GM23338 (cell line): Measurements from ENCODE around the gene HEBP1. TPM values are rescaled to one million over a fixed set of nuclear protein-coding genes. Genes with fewer than 3 reads are reported as not detected.

ENCODE experiments used
- ATAC-seq: fragments of 200-7000 bp; cut with Tn5 transposase; 3 replicates; pipeline ENCODE4 v1.9.1; 2020
- DNase-seq: peaks from one replicate; pipeline ENCODE4 v3.0.0-alpha.2; 2015; ENCODE audit warnings: low spot score
- H2AFZ ChIP-seq: fragments of 200-600 bp; sonication (generic); 2 replicates; pipeline ENCODE4 v1.8.0; 2016; ENCODE audit warnings: antibody characterized with exemption, mild to moderate bottlenecking, moderate library complexity
- H3F3A ChIP-seq: fragments of 200-600 bp; sonication (generic); replicated peaks from 2 replicates; pipeline ENCODE4 v1.8.0; 2017; ENCODE audit warnings: antibody characterized with exemption, mixed run types, low read depth
- H3K27ac ChIP-seq: fragments of 200-600 bp; sonication (generic); 2 replicates; pipeline ENCODE4 v1.6.1; 2016; ENCODE audit warnings: low read depth
- H3K27me3 ChIP-seq: fragments of 200-600 bp; sonication (generic); 2 replicates; pipeline ENCODE4 v1.8.0; 2016; ENCODE audit warnings: mild to moderate bottlenecking, mixed run types, moderate library complexity; ENCODE audit not compliant: insufficient read depth
- H3K36me3 ChIP-seq: fragments of 200-600 bp; sonication (generic); 2 replicates; pipeline ENCODE4 v1.8.0; 2016; ENCODE audit warnings: mild to moderate bottlenecking; ENCODE audit not compliant: insufficient read depth
- H3K4me1 ChIP-seq: fragments of 200-600 bp; sonication (generic); 2 replicates; pipeline ENCODE4 v1.8.0; 2016; ENCODE audit warnings: mild to moderate bottlenecking, moderate library complexity; ENCODE audit not compliant: insufficient read depth
- H3K4me2 ChIP-seq: fragments of 200-600 bp; sonication (generic); 2 replicates; pipeline ENCODE4 v1.7.1; 2017; ENCODE audit warnings: mixed run types
- H3K4me3 ChIP-seq: fragments of 200-600 bp; sonication (generic); 2 replicates; pipeline ENCODE4 v1.6.1; 2016; ENCODE audit warnings: mixed run types
- H3K79me2 ChIP-seq: fragments of 200-600 bp; sonication (generic); replicated peaks from 2 replicates; pipeline ENCODE4 v1.8.0; 2017; ENCODE audit warnings: mild to moderate bottlenecking; ENCODE audit not compliant: insufficient read depth
- H3K9me2 ChIP-seq: fragments of 200-600 bp; sonication (generic); 2 replicates; pipeline ENCODE4 v1.8.0; 2017; ENCODE audit not compliant: insufficient read depth
- H4K20me1 ChIP-seq: fragments of 200-600 bp; sonication (generic); replicated peaks from 2 replicates; pipeline ENCODE4 v1.8.0; 2017; ENCODE audit warnings: mild to moderate bottlenecking; ENCODE audit not compliant: insufficient read depth
- H3K27ac Mint-ChIP-seq: 2 replicates; pipeline ENCODE4 v1.8.0; 2020; ENCODE audit warnings: inconsistent platforms, mild to moderate bottlenecking, moderate library complexity, mixed read lengths
- H3K27me3 Mint-ChIP-seq: 3 replicates; pipeline ENCODE4 v1.8.0; 2022; ENCODE audit warnings: low read depth, mild to moderate bottlenecking, moderate library complexity, mixed read lengths, inconsistent platforms; ENCODE audit not compliant: insufficient read depth, poor library complexity
- H3K36me3 Mint-ChIP-seq: 3 replicates; pipeline ENCODE4 v1.8.0; 2021; ENCODE audit warnings: low read depth, mild to moderate bottlenecking, inconsistent platforms, moderate library complexity, mixed read lengths
- H3K4me1 Mint-ChIP-seq: 3 replicates; pipeline ENCODE4 v1.8.0; 2020; ENCODE audit warnings: mild to moderate bottlenecking, inconsistent platforms, mixed read lengths
- H3K4me3 Mint-ChIP-seq: 3 replicates; pipeline ENCODE4 v1.8.0; 2021; ENCODE audit warnings: moderate library complexity, mild to moderate bottlenecking, inconsistent platforms, mixed read lengths
- H3K9me3 Mint-ChIP-seq: 3 replicates; pipeline ENCODE4 v1.8.0; 2020; ENCODE audit warnings: moderate library complexity, mild to moderate bottlenecking, inconsistent platforms, mixed read lengths
- CREB1 ChIP-seq: fragments of 250-450 bp; sonication (Bioruptor Pico); IDR thresholded peaks from 2 replicates; pipeline ENCODE4 v1.5.0; 2020; ENCODE audit warnings: low read depth, mild to moderate bottlenecking, moderate library complexity
- EZH2 ChIP-seq: fragments of 200-600 bp; sonication (generic); IDR thresholded peaks from one replicate; pipeline ENCODE4 v1.8.0; 2017; ENCODE audit warnings: antibody characterized with exemption, mild to moderate bottlenecking, low read depth; ENCODE audit not compliant: unreplicated experiment
- JUNB ChIP-seq: IDR thresholded peaks from one replicate; pipeline ENCODE4 v1.6.1; 2016; ENCODE audit warnings: antibody characterized with exemption; ENCODE audit not compliant: unreplicated experiment
- NANOG ChIP-seq: IDR thresholded peaks from 2 replicates; pipeline ENCODE4 v1.6.1; 2016; ENCODE audit warnings: antibody characterized with exemption, borderline replicate concordance
- POLR2AphosphoS5 ChIP-seq: IDR thresholded peaks from 2 replicates; pipeline ENCODE4 v1.6.1; 2016; ENCODE audit warnings: antibody characterized with exemption, low read depth
- STAT1 ChIP-seq: IDR thresholded peaks from one replicate; pipeline ENCODE4 v1.6.1; 2016; ENCODE audit warnings: antibody characterized with exemption; ENCODE audit not compliant: unreplicated experiment
- ZNF114 ChIP-seq: fragments of 250-450 bp; sonication (Bioruptor Pico); IDR thresholded peaks from 2 replicates; pipeline ENCODE4 v1.5.0; 2020; ENCODE audit warnings: mild to moderate bottlenecking, moderate library complexity
- polyA plus RNA-seq: library from polyadenylated mRNA; unstranded; fragments of >200 nt; fragmentation: Nextera tagmentation; extraction: Ambion mirVana; gene quantifications from 2 replicates; pipeline ENCODE4 v1.2.1, GENCODE V29; 2016
- total RNA-seq: library from RNA; depleted of rRNA; stranded (reverse); fragments of >200 nt; shearing (Covaris generic); gene quantifications from 2 replicates; pipeline ENCODE4 v1.2.3, GENCODE V29; 2014
- TF ChIP-seq, protein P1 (sequence below): fragments of 250-450 bp; sonication (Bioruptor Pico); IDR thresholded peaks from 2 replicates; pipeline ENCODE4 v1.5.0; 2020; ENCODE audit warnings: mild to moderate bottlenecking, moderate library complexity
- TF ChIP-seq, protein P2 (sequence below): IDR thresholded peaks from 2 replicates; pipeline ENCODE4 v1.6.1; 2016; ENCODE audit warnings: antibody characterized with exemption
- TF ChIP-seq, protein P3 (sequence below), 2 experiments: fragments of 200-600 bp in 1 of 2; sonication (generic) in 1 of 2; conservative IDR thresholded peaks; 2 replicates each; pipeline versions ENCODE4 v1.5.1 to v1.6.1; 2016 to 2017; ENCODE audit warnings: antibody characterized with exemption in 2 of 2, low read depth in 2 of 2, mild to moderate bottlenecking in 2 of 2, moderate library complexity in 1 of 2
- TF ChIP-seq, protein P4 (sequence below): IDR thresholded peaks from one replicate; pipeline ENCODE4 v1.6.1; 2018; ENCODE audit warnings: antibody characterized with exemption; ENCODE audit not compliant: unreplicated experiment

The HEBP1 gene
- total and polyA plus RNA-seq, 2 experiments from 2014 or later, result 25.2 to 45.1 TPM

DNA sequence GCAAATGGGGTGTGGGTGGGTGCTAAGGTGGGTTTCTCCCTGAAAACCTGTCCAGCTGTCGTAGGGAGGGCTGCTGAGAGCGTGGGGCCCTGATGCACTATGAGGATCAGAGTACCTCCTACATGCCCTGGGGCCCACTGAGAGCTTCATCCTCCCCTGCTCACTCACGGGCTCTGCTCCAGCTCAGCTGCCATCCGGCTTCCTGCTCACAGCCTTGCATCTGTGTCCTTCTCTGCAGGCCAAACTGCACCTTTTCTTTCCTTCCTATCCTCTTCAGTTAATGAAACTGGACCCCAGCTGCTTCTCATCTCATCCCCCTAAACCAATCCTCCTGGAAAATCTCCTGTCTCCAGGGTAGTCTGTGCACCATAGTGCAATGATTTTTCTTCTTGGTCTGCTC is 25.9 kb downstream of the HEBP1 start:
- Histone ChIP-seq H3K36me3 (peaks cover 13% of the 10 kb centered on the region), H2AFZ (no peak overlapping the region), H3K9me2 (no peaks in the 10 kb centered on the region), H3K4me1 (no peaks in the 10 kb centered on the region), H3K27ac (no peak overlapping the region), H3K4me3 (no peak overlapping the region), H3K27me3 (no peaks in the 10 kb centered on the region), H3K79me2 (no peaks in the 10 kb centered on the region), H3K4me2 (no peak overlapping the region), H4K20me1 (no peaks in the 10 kb centered on the region), H3F3A (no peaks in the 10 kb centered on the region)
- Mint-ChIP-seq H3K4me1 (no peaks in the 10 kb centered on the region), H3K27me3 (no peaks in the 10 kb centered on the region), H3K4me3 (no peak overlapping the region), H3K36me3 (peaks cover 45% of the 10 kb centered on the region), H3K27ac (no peak overlapping the region), H3K9me3 (peaks cover 18% of the 10 kb centered on the region)
- TF ChIP-seq ZNF114 (CRISPR knock-in tag) (no peak), EZH2 (no peak)
- ATAC-seq (no peak), DNase-seq (no peak)

DNA sequence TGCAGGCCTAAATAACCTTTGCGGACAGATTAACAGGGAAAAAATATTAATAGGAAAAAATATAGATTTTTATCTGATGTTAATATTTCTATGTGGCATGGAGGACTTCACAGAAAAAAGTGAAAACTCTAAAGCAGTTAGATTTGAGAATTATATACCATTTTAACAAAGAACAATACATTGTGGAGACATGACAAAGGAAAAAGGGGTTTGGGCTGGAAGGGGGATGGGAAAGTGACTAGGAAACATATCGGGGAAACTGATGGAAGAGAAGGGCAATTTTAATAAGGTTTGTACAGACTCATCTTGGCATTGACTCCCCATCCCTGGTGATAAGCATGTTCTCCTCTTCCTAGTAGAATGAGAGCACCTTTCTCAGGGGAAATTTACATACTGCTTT is 27.0 kb downstream of the HEBP1 start:
- DNase-seq, result no peak
- H3K36me3 ChIP-seq, result peaks cover 13% of the 10 kb centered on the region
- Mint-ChIP-seq H3K4me1 (no peaks in the 10 kb centered on the region), H3K4me3 (no peak overlapping the region), H3K27ac (no peak overlapping the region), H3K9me3 (peaks cover 18% of the 10 kb centered on the region), H3K27me3 (no peaks in the 10 kb centered on the region), H3K36me3 (peaks cover 45% of the 10 kb centered on the region)
- no peak overlapping the region for H3K4me2 ChIP-seq
- no peaks in the 10 kb centered on the region for H3K27me3 ChIP-seq
- H3F3A ChIP-seq, result no peaks in the 10 kb centered on the region
- no peaks in the 10 kb centered on the region for H3K9me2 ChIP-seq
- H4K20me1 ChIP-seq, result no peaks in the 10 kb centered on the region
- H2AFZ ChIP-seq, result no peak overlapping the region
- no peak overlapping the region for H3K4me3 ChIP-seq
- no peaks in the 10 kb centered on the region for H3K79me2 ChIP-seq
- no peak for ATAC-seq
- no peak overlapping the region for H3K27ac ChIP-seq
- no peaks in the 10 kb centered on the region for H3K4me1 ChIP-seq
- TF ChIP-seq JUNB, result no peak
- no peak for TF ChIP-seq POLR2AphosphoS5
- TF ChIP-seq STAT1, result no peak
- TF ChIP-seq, protein P1, sequence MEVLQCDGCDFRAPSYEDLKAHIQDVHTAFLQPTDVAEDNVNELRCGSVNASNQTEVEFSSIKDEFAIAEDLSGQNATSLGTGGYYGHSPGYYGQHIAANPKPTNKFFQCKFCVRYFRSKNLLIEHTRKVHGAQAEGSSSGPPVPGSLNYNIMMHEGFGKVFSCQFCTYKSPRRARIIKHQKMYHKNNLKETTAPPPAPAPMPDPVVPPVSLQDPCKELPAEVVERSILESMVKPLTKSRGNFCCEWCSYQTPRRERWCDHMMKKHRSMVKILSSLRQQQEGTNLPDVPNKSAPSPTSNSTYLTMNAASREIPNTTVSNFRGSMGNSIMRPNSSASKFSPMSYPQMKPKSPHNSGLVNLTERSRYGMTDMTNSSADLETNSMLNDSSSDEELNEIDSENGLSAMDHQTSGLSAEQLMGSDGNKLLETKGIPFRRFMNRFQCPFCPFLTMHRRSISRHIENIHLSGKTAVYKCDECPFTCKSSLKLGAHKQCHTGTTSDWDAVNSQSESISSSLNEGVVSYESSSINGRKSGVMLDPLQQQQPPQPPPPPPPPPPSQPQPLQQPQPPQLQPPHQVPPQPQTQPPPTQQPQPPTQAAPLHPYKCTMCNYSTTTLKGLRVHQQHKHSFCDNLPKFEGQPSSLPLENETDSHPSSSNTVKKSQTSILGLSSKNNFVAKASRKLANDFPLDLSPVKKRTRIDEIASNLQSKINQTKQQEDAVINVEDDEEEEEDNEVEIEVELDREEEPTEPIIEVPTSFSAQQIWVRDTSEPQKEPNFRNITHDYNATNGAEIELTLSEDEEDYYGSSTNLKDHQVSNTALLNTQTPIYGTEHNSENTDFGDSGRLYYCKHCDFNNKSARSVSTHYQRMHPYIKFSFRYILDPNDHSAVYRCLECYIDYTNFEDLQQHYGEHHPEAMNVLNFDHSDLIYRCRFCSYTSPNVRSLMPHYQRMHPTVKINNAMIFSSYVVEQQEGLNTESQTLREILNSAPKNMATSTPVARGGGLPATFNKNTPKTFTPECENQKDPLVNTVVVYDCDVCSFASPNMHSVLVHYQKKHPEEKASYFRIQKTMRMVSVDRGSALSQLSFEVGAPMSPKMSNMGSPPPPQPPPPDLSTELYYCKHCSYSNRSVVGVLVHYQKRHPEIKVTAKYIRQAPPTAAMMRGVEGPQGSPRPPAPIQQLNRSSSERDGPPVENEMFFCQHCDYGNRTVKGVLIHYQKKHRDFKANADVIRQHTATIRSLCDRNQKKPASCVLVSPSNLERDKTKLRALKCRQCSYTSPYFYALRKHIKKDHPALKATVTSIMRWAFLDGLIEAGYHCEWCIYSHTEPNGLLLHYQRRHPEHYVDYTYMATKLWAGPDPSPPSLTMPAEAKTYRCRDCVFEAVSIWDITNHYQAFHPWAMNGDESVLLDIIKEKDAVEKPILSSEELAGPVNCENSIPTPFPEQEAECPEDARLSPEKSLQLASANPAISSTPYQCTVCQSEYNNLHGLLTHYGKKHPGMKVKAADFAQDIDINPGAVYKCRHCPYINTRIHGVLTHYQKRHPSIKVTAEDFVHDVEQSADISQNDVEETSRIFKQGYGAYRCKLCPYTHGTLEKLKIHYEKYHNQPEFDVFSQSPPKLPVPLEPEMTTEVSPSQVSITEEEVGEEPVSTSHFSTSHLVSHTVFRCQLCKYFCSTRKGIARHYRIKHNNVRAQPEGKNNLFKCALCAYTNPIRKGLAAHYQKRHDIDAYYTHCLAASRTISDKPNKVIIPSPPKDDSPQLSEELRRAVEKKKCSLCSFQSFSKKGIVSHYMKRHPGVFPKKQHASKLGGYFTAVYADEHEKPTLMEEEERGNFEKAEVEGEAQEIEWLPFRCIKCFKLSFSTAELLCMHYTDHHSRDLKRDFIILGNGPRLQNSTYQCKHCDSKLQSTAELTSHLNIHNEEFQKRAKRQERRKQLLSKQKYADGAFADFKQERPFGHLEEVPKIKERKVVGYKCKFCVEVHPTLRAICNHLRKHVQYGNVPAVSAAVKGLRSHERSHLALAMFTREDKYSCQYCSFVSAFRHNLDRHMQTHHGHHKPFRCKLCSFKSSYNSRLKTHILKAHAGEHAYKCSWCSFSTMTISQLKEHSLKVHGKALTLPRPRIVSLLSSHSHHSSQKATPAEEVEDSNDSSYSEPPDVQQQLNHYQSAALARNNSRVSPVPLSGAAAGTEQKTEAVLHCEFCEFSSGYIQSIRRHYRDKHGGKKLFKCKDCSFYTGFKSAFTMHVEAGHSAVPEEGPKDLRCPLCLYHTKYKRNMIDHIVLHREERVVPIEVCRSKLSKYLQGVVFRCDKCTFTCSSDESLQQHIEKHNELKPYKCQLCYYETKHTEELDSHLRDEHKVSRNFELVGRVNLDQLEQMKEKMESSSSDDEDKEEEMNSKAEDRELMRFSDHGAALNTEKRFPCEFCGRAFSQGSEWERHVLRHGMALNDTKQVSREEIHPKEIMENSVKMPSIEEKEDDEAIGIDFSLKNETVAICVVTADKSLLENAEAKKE (CRISPR knock-in tag), result no peak
- no peak for TF ChIP-seq CREB1
- TF ChIP-seq, protein P2, sequence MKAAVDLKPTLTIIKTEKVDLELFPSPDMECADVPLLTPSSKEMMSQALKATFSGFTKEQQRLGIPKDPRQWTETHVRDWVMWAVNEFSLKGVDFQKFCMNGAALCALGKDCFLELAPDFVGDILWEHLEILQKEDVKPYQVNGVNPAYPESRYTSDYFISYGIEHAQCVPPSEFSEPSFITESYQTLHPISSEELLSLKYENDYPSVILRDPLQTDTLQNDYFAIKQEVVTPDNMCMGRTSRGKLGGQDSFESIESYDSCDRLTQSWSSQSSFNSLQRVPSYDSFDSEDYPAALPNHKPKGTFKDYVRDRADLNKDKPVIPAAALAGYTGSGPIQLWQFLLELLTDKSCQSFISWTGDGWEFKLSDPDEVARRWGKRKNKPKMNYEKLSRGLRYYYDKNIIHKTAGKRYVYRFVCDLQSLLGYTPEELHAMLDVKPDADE, result no peak
- TF ChIP-seq NANOG, result no peak
- TF ChIP-seq, protein P3, sequence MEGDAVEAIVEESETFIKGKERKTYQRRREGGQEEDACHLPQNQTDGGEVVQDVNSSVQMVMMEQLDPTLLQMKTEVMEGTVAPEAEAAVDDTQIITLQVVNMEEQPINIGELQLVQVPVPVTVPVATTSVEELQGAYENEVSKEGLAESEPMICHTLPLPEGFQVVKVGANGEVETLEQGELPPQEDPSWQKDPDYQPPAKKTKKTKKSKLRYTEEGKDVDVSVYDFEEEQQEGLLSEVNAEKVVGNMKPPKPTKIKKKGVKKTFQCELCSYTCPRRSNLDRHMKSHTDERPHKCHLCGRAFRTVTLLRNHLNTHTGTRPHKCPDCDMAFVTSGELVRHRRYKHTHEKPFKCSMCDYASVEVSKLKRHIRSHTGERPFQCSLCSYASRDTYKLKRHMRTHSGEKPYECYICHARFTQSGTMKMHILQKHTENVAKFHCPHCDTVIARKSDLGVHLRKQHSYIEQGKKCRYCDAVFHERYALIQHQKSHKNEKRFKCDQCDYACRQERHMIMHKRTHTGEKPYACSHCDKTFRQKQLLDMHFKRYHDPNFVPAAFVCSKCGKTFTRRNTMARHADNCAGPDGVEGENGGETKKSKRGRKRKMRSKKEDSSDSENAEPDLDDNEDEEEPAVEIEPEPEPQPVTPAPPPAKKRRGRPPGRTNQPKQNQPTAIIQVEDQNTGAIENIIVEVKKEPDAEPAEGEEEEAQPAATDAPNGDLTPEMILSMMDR (conservative IDR thresholded peaks at IDR 0.05; ENCODE audit: low read depth in 2 of 2), result no peak
- TF ChIP-seq, protein P4, sequence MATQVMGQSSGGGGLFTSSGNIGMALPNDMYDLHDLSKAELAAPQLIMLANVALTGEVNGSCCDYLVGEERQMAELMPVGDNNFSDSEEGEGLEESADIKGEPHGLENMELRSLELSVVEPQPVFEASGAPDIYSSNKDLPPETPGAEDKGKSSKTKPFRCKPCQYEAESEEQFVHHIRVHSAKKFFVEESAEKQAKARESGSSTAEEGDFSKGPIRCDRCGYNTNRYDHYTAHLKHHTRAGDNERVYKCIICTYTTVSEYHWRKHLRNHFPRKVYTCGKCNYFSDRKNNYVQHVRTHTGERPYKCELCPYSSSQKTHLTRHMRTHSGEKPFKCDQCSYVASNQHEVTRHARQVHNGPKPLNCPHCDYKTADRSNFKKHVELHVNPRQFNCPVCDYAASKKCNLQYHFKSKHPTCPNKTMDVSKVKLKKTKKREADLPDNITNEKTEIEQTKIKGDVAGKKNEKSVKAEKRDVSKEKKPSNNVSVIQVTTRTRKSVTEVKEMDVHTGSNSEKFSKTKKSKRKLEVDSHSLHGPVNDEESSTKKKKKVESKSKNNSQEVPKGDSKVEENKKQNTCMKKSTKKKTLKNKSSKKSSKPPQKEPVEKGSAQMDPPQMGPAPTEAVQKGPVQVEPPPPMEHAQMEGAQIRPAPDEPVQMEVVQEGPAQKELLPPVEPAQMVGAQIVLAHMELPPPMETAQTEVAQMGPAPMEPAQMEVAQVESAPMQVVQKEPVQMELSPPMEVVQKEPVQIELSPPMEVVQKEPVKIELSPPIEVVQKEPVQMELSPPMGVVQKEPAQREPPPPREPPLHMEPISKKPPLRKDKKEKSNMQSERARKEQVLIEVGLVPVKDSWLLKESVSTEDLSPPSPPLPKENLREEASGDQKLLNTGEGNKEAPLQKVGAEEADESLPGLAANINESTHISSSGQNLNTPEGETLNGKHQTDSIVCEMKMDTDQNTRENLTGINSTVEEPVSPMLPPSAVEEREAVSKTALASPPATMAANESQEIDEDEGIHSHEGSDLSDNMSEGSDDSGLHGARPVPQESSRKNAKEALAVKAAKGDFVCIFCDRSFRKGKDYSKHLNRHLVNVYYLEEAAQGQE, result no peak
